IPS-18c (cell line): ENCODE data around the gene DNAJC15.

Experiments
- H3K4me3 ChIP-seq: 2 replicates; pipeline ENCODE4 v1.7.0; 2013; ENCODE audit warnings: low read depth, mild to moderate bottlenecking, low read length, moderate library complexity; ENCODE audit not compliant: insufficient read depth
- H3K9me3 ChIP-seq: one replicate; pipeline ENCODE4 v1.6.1; 2013; ENCODE audit warnings: mild to moderate bottlenecking, low read length, moderate library complexity; ENCODE audit not compliant: control insufficient read depth, insufficient read depth

DNAJC15 gene

DNA sequence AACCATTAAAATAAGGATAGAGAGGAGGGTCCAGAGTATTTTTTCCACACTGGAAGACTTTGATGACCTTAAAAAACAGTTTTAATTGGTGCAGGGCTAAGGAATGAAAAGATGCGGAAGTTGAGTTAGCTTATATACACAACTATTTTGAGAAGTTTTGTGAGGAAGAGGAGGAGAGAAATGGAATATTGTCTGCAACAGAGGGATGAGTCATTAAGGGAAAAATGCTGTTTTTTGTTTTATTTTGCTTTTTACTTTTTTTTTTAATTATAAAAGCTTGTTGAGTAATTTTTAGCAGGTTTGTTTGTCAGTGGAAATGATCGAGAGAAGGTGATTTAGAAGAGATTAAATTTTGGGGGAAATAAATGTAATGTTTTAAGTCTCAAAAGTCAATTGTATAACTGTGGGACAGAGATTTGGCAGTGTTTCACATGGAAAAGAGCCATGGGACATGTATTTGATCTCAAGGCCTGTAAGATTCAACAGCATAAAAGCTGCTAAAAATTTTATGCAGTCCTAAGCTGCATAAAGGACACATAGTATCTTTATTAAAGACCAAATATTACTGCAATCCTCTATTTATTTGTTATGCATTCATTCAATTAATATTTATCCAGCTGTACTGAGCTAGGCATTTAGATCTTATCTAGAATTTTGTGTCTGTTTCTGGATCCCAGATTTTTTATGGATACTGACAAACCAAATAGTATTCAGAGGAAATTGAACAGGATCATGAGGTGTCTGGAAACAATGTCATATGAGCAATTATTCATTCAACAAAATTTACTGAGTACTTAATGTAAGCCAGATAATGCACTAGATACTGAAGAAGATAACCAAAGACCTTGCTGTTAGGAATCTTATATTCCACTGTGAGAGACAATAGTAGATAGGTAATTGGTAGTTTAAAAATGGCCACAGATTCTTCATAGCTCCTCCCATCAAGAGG lies 72.7 kb downstream of the DNAJC15 start:
- Histone ChIP-seq H3K4me3 (no peak overlapping the region), H3K9me3 (no peaks in the 10 kb centered on the region)

- H3K9me3 ChIP-seq: no peaks in the 10 kb centered on the region
Measured at GRCh38 chr13:43100667-43101066, 77.3 kb downstream of the DNAJC15 start.

GRCh38 chr13:43102304-43102703 lies 78.9 kb downstream of the DNAJC15 start:
- no peaks in the 10 kb centered on the region for H3K9me3 ChIP-seq
- H3K4me3 ChIP-seq: no peak overlapping the region

More at GRCh38 chr13:43100667-43101066, 77.3 kb downstream of the DNAJC15 start:
- no peak overlapping the region for H3K4me3 ChIP-seq

- Histone ChIP-seq H3K4me3 (no peak overlapping the region), H3K9me3 (no peaks in the 10 kb centered on the region)
Measured at GRCh38 chr13:43107780-43108179, 84.4 kb downstream of the DNAJC15 start.

- Histone ChIP-seq H3K4me3 (no peak overlapping the region), H3K9me3 (no peaks in the 10 kb centered on the region)
Measured at GRCh38 chr13:43110036-43110435, 86.7 kb downstream of the DNAJC15 start.

DNA sequence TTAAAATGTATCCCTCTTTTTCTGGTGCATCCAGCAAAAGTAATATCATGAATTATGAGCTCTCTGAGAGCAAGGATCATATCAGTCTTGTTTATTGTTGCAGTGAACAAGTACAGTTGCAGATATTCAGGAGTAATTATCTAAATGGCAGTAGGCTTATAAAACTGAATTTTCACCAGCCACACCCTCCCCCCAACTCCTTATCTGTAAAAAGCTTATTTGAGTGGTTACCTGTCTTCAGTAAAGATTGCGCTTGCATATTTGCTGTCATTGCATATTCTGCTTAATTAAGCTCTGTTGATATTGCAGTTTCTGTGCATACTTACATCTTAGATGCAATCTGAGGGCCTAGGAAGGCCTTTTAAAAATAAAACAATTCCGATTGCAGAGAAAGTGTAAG lies 87.3 kb downstream of the DNAJC15 start:
- Histone ChIP-seq H3K9me3 (no peaks in the 10 kb centered on the region), H3K4me3 (no peak overlapping the region)

GRCh38 chr13:43111559-43112400 lies 88.4 kb downstream of the DNAJC15 start:
- H3K4me3 ChIP-seq: no peak overlapping the region
- H3K9me3 ChIP-seq: no peaks in the 10 kb centered on the region

DNA sequence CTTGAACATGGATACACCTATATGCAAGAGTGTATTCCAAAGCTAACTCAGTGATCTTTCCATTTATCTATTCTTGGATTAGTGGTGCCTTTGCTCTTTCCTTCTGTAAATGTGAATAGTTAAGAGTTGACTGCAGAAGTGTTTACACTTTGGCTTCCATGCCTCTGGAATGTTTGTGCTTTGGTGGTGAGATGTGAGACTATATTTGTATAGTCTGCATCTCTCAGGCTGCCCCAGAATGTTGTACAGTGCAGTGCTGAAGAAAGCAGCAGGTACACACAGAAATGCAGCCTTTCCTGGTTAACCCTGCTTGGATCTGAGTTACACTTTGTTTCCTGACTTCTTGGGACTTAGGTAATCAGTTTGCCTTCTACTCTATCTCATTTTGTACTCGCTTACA lies 90.2 kb downstream of the DNAJC15 start:
- H3K9me3 ChIP-seq: no peaks in the 10 kb centered on the region

DNA sequence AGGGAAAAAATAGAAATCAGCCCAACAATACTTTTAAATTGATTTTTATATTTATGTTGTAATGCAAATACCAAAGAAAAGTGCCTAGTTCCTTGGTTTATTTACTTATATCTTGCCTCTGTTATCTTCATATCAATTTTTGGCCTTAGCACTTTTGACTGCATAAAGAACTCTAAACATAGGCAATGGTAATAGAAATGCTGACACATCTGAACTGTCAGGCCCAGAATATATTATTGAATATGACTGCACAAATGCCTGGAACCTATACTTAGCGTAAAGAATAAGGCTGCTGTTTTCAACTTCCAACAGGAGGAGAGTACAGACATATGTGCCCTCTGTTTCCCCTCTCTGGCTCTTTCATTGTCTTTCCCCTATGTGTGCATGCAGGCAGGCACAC lies 91.1 kb downstream of the DNAJC15 start:
- H3K4me3 ChIP-seq: no peak overlapping the region
- H3K9me3 ChIP-seq: no peaks in the 10 kb centered on the region

More for the DNA sequence above, 90.2 kb downstream of the DNAJC15 start:
- no peak overlapping the region for H3K4me3 ChIP-seq

DNA sequence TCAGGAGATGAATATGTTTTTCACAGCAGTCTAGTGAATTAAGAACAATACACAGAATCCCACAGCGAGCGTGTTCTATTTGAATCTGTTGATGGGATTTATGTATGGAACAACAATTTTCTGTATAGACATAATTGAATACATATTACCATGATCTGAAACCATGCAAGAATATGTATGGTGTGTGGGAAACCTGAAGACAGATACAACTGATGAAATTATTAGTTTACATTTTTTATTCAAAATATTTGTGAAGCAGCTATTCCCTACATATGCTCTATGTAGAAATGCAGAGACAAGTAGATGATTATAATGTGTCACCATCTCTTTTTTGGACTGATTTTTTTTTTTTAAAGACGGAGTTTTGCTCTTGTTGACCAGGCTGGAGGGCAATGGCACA lies 91.8 kb downstream of the DNAJC15 start:
- no peaks in the 10 kb centered on the region for H3K9me3 ChIP-seq
- no peak overlapping the region for H3K4me3 ChIP-seq

DNA sequence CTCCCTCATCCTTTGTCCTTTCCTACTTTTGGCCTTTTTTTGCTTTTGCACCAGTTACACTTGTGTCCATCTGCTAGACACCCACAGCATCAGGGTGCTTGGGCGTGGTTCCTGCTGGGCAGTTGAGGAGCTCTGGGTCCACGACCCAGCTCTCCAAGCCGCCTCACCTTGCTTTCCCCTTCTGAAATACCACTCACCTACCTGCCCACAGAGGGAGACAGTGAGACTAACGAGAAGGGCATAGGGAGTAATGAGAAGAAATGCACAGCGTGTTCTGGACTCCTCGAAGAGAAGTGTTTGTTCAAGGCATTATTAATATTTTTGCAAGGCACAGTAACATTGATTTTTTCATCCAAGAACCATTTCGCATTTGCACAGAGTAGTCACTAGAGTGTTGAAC lies 92.9 kb downstream of the DNAJC15 start:
- Histone ChIP-seq H3K4me3 (no peak overlapping the region), H3K9me3 (no peaks in the 10 kb centered on the region)

DNA sequence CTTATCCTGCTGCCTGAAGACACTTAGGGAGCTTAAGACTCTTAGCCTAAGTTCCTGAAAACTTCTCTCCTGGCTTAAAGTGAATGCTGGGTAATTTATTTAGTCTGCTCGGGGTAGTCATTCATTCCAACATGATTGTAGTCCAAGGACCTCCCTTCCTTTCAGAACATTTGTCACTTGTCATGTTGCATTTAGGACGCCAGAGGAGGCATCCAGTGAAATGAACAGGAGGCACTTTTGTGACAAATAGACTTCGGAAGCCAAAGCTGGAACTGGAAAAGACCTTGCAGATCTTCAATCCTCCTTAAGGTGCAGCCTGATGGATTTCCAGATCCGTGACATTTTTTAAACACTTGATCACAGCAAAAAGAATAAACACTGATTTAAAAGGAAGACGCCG lies 95.1 kb downstream of the DNAJC15 start:
- H3K9me3 ChIP-seq: no peaks in the 10 kb centered on the region
- H3K4me3 ChIP-seq: no peak overlapping the region

GRCh38 chr13:43119206-43119605 lies 95.8 kb downstream of the DNAJC15 start:
- Histone ChIP-seq H3K4me3 (no peak overlapping the region), H3K9me3 (no peaks in the 10 kb centered on the region)

DNA sequence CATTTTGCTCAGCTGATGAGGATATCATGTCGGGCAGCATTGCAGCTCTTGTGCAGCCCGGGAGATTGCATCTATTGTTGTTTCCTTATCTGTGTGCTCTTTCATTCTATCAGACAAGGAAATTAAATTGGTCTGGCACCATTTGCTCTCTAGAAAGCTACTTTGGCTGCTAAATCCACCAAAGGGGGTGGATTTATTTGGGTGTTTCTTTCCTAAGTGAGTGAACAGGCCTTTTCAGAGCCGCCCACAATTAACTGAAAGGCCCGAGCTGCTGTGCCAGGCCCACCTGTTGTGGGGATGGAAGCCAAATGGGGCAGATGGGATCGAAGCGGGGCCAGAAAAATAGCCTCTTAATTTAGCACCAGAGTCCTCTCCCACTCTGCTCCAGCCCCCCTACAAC lies 99.4 kb downstream of the DNAJC15 start:
- Histone ChIP-seq H3K4me3 (no peak overlapping the region), H3K9me3 (no peaks in the 10 kb centered on the region)

- no peak overlapping the region for H3K4me3 ChIP-seq
- H3K9me3 ChIP-seq: no peaks in the 10 kb centered on the region
Measured at GRCh38 chr13:43123856-43124255, 100.5 kb downstream of the DNAJC15 start.

GRCh38 chr13:43124490-43124889 lies 101.1 kb downstream of the DNAJC15 start:
- Histone ChIP-seq H3K9me3 (no peaks in the 10 kb centered on the region), H3K4me3 (no peak overlapping the region)

DNA sequence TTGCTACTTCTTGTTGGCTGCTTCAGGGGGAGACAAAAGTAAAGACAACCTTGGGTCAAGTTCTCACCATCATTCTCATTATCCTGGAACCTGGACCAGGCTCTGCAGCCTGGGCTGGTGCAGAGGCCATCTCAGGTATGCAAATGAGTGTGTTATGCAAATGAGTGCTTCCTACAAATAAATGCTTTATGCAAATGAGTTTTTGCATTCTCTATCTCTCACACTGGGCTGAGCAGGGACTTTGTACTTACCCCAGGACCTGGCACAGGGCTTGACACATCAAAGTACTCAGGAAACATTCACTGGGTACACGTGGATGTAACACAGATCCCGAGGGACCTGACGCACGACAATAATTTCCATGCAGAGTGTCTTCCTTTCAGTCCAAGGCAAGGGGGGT lies 103.0 kb downstream of the DNAJC15 start:
- H3K4me3 ChIP-seq: no peak overlapping the region
- H3K9me3 ChIP-seq: no peaks in the 10 kb centered on the region
